Left kidney (tissue), 8 donors: ENCODE data around the gene CLC. TPM values are rescaled to one million over a fixed set of nuclear protein-coding genes. Genes with fewer than 3 reads are reported as not detected.
A peak's percentile ranks its signal among the peaks of the same experiment; 100 is the strongest.
"Not testable (repeated sequence)": the region's sequence is repeated elsewhere in the genome, so short reads cannot be mapped to it uniquely, and the experiment has no call there.

Source experiments
- DNase-seq: peaks from one replicate; pipeline ENCODE4 v3.0.0-alpha.2; 2013
- long read RNA-seq, 8 donors: transcript quantifications; one replicate each; lab custom pipeline, GENCODE V29; 2026
- polyA plus RNA-seq: library from polyadenylated mRNA; unstranded; fragments of 120-200 nt; gene quantifications from one replicate; pipeline ENCODE4 v1.2.1, GENCODE V29; 2013; ENCODE audit not compliant: insufficient read length

CLC gene
- 3.0 TPM for polyA plus RNA-seq
- long read RNA-seq, donor 1, result 0 reads
- long read RNA-seq, donor 2, result 0 reads
- long read RNA-seq, donor 3, result 0 reads
- long read RNA-seq, donor 4, result 0 reads
- long read RNA-seq, donor 5, partial matches to known transcripts, result 0 of 3 reads
- long read RNA-seq, donor 5, other reads (novel, unspliced or antisense), result 0 of 3 reads
- long read RNA-seq, donor 6, partial matches to known transcripts, result 0 of 1 reads
- long read RNA-seq, donor 6, other reads (novel, unspliced or antisense), result 0 of 1 reads
- long read RNA-seq, donor 7, partial matches to known transcripts, result 0 of 1 reads
- long read RNA-seq, donor 7, other reads (novel, unspliced or antisense), result 0 of 1 reads
- long read RNA-seq, donor 8, result 0 reads

- DNase-seq, result no peak
Measured at GRCh38 chr19:39737891-39738290, at the start of gene CLC. Gene CLC, minus strand, starts transcription at chr19:39738029. Its CDS starts 77 bp downstream, at chr19:39737952.

DNA sequence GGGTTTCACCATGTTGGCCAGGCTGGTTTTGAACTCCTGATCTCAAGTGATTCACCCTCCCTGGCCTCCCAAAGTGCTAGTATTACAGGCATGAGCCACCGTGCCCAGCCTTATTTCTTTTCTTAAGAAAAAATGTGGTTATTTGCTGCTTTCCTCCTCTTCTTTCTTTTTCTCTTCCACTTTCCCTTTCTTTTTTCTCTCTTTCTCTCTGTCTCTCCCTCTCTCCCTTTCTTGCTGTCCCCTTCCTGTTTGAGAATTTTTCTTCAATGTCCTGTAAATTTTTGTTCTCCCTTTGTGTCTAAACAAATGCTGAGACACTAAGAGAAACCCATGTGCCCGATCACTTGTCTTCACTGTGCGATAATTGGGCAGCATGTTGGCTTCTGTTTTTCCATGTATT, 43.1 kb upstream of the CLC start:
- DNase-seq, result no peak

- no peak for DNase-seq
Measured at GRCh38 chr19:39778763-39779162, 40.9 kb upstream of the CLC start, which contains the start of gene LEUTX. Gene LEUTX, plus strand, starts transcription at chr19:39778854. Its CDS starts 67 bp downstream, at chr19:39778921.

DNA sequence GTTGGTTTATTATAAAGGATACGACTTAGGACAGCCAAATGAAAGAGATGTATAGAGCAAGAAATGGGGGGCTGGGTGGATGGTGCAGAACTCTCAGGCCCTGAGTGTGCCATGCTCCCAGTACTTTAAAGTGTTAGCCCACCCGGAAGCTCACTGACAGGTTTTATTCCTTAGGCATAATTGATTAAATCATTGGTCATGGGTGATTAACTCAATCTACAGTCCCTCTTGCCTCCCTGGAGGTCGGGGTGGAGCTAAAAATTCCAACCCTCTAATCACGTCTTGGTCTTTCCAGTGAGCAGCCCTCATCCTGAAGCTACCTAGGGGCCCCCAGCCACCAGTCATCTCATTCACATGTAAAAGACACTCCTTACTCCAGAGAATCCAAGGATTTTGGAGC, 31.0 kb upstream of the CLC start:
- DNase-seq, result no peak

DNA sequence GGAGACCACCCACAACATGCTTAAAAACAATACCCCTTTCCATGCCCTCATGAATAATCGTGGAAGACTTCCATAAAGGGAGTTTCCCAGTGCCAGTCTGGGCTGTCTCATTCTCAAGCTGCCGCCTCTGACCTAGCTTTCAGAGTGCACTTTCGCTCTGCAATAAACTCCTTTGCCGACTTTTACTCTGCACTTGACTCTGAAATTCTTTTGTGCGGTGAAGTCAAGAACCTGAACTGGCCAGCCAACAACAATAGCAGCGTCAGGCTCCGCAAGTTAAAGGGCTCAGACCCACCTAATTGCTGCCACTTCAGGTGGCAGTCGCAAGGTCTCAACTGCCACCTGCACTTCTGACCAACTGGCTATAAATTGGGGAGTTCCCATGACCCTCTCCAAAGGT, 30.5 kb upstream of the CLC start:
- DNase-seq, result no peak

DNA sequence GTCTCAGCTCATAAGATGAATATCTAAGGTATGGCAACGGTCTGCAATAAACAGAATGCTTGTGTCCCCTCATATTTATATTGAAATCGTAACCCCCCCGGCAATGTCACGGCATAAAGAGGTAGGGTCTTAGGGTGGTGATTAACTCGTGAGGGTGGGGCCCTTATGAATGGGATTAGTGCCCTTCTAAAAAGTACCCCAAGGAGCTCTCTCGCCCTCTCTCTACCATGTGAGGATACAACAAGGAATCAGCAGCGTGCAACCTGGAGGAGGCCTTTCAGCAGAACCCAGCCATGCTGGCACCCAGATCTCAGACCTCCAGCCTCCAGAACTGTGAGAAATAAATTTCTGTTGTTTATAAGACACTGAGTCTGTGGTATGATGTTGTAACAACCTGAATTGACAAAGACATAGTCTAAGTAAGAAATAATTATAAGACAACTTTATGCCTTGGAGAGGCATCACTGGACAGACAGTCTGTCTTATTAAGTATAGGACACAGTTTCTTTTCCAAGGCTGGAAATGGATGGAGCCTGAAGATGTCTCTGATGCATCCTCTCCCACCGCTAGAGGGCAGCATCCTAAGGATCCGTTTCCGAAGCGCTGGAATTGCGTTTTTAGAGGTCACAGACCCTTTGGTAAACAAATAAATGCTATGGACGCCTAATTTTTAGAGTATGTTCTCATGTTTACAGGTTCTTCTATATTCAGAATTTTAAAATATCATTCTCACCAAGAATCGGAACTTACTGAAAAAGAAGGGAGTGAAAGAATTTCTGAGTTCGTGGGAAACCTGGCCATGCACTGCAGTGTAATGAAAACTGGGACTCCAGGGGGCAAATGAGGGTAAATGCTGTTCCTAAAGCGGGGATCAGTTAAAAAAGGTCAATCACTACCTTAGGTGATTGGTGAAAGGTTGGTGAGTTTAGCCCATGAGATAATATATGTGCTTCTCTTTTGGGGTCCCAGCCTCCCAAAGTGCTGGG, 27.6 kb upstream of the CLC start:
- peak; percentile 30 for DNase-seq

DNA sequence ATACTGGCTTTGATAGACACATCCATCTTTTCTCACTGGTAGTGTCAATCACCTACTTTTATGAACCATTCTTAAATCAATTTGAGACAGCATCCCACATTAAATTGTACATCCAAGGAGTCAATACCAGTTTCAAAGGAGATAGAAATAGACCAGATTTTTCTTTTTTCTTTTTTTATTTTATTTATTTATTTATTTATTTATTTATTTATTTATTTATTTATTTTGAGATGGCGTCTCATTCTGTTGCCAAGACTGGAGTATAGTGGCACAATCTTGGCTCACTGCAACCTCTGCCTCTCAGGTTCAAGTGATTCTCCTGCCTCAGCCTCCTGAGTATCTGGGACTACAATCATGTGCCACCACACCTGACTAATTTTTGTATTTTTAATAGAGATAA, 24.0 kb upstream of the CLC start:
- not testable (repeated sequence) for DNase-seq

DNA sequence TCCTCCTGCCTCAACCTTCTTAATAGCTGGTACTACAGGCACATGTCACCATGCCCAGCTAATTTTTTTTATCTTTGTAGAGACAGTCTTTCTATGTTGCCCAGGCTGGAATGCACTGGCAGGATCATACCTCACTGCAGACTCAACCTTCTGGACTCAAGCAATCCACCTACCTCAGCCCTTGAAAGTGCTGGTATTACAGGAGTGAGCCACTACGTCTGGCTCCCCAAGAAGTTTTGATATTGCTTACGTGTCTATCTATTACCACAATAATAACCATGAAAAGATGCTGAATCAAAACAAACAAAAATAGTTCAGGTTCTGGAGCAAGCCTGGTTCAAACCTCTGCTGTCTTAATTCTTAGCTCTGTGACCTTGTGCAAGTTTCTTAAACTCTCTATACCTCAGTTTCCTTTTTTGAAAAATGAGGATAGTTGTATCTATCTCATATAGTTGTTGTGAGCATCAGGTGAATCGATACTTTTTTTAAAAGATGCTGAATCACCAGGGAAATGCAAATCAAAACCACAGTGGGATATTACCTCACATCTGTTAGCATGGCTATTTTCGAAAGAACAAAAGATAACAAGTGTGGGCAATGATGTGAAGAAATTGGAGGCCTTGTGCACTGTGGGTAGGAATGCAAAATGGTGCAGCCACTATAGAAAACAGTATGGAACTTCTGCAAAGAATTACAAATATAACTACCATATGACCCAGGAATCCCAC, 21.8 kb upstream of the CLC start:
- no peak for DNase-seq

- no peak for DNase-seq
Measured at GRCh38 chr19:39754971-39755370, 17.1 kb upstream of the CLC start.

DNA sequence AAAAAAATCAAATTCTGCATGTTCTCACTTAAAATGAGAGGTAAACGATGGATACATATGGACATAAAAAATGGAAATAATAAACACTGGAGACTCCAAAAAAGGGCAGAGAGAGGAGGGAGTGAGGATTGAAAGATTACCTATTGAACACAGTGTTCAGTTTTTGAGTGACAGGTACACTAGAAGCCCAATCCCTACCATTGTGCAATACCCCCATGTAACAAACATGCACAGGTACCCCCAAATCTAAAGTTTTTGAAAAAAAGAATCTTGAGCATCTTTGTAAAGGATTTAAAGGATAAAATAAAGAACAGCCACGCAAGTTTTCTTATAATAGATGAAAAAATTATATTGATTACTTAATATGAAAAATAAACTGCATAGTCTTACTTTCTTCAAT, 16.7 kb upstream of the CLC start:
- no peak for DNase-seq

GRCh38 chr19:39752795-39753194, 15.0 kb upstream of the CLC start:
- DNase-seq, result no peak

DNA sequence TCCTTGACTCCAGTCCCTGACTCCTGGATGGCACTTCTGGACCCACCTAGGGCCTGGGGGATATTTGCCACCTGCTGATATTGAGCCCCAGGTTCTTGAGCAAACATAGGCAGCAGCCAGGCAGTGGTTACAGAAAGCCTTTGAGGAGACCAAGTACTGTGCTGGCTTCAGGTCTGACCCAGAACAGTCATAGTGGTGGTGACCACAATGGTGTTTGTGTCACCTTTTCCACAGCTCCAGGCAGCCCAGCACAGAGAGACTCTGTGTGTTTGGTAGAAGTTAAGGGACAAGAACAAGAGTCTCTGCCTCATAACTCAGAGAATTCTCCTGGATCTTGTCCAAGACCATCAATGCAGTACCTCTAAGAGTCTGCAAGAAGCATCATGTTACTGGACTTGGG, 14.6 kb upstream of the CLC start:
- no peak for DNase-seq

- no peak for DNase-seq
Measured at GRCh38 chr19:39749981-39750380, 12.2 kb upstream of the CLC start.

GRCh38 chr19:39746836-39747529, 9.2 kb upstream of the CLC start:
- no peak for DNase-seq

DNA sequence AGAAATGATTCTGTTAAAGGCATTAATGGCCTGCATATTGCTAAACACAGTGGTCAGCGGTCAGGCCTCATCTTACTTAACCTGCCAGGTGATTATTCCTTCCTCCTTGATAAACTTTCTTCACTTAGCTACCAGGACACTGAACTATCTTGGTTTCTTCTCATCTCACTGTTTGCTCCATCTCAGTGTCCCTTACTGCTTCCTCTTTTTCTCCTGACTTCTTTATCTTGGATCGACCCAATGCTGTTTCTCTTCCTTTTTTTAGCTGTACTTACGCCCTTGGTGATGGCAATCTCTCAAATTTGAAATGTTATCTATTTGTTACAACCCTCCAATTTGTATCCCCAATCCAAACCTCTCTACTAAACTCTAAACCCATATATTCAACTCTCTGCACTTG, 7.8 kb upstream of the CLC start:
- no peak for DNase-seq

DNA sequence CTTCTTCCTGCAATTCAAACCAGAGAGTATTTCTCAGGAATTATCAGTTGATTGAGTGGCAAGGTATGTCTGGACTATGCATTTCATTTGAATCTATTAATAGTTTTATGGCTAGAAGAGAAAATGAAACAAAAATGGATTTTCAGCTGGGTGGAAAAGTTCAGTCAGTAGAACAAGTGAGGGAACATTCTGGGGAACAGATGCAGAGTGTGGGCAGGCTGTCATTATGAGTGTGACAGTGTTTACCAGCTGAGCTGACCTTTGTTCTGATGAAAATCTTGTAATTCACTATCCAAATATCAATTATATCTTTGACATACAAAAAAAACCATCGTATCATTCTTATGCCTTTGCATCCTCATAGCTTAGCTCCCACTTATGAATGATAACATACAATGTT, 2.6 kb upstream of the CLC start:
- DNase-seq, result no peak

GRCh38 chr19:39738814-39739213, 985 bp upstream of the CLC start:
- DNase-seq, result no peak

DNA sequence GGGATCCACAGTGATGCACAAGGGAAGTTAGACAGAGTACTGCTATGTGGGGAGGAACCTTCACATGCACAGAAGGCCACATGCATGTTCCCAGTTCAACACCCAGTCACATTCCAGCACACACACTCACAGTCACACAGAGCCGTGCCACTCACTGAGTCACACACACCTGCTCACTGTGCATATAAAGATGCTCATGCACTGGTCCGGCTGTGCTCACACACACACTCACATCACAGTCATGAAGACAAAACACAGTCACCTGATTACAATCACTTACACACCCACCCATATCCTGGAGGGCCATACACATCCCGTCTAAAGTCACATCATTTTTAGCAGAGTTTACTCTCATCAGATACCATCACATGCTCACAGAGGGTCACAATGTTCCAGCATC, 478 bp downstream of the CLC start:
- DNase-seq, result no peak

DNA sequence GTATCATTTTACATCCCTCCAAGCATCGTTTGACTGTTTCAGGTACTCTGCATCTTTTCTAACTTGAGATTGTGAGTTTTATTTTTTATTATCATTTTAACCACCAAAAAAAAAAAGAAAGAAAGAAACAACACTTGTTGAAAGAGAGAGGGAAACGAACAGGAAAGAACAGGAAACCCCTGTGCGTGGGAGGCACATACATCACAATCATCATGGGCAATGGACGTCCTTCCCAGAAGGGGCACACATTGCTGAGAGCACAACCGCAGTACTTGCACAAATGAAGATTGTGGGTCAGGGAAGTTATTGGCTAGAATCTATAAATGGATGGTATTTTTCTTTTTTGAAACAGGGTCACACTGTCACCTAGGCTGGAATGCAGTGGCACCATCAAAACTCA, 1.7 kb downstream of the CLC start:
- no peak for DNase-seq

GRCh38 chr19:39735688-39736087, 2.1 kb downstream of the CLC start:
- DNase-seq, result no peak

- no peak for DNase-seq
Measured at GRCh38 chr19:39733841-39734240, 4.0 kb downstream of the CLC start.

GRCh38 chr19:39731685-39732084, 6.1 kb downstream of the CLC start:
- DNase-seq, result no peak
